ENCODE results near the gene MYO18A. TPM values are rescaled to one million over a fixed set of nuclear protein-coding genes. Genes with fewer than 3 reads are reported as not detected.
"Not testable (repeated sequence)": the region's sequence is repeated elsewhere in the genome, so short reads cannot be mapped to it uniquely, and the experiment has no call there.

MYO18A gene
- total RNA-seq, 4 donors from 2014 or later: 112 to 191 (median 136) TPM

DNA sequence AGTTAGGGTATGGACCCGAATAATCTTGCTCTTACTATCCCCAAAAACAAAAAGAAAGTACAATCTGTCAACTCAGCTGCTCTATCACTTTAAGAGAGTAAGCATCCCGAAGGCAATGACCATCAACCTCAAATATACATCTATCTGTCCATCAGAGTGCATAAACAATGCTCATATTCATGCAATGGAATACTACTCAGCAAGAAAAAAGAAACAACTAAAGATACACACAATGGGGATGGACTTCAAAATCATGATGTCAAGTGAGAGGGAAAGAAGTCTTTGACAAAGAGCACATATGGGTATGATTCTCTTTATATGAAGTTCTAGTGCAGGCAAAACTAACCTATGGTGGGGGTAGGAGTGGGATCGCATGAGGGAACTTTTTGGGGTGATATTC lies 9.5 kb downstream of the MYO18A start:
- 90 to 95% methylated on average over 3 of the region's 3 CpGs for WGBS, 2 donors (ENCODE audit: low coverage in 1 of 2)
- Histone ChIP-seq H3K4me1 (peaks cover under 1 to 12% (median 1%) of the 10 kb centered on the region in 4 donors), H3K27me3 (no peaks in the 10 kb centered on the region), H3K4me3 (no peak overlapping the region), H3K27ac (no peak overlapping the region), H3K36me3 (peaks cover 0 to 5% (median 0%) of the 10 kb centered on the region in 4 donors), H3K9me3 (no peaks in the 10 kb centered on the region)
- in situ Hi-C loops (cut with MboI; ENCODE audit: low pct_ligation_motif_present in 1 of 4, low pct_unique_long_range_greater_than_20kb in 1 of 4, low sequenced_read_pairs in 3 of 4) (no loop called here), intact Hi-C loops (cut with DNase I; ENCODE audit: low total_unique reads) (no loop called here)
- no peak for DNase-seq
- TF ChIP-seq POLR2A (IDR thresholded peaks at IDR 0.05) (no peak), EP300 (IDR thresholded peaks at IDR 0.05; ENCODE audit: low read depth) (no peak), POLR2AphosphoS5 (IDR thresholded peaks at IDR 0.05) (no peak)
- TF ChIP-seq, protein P1, sequence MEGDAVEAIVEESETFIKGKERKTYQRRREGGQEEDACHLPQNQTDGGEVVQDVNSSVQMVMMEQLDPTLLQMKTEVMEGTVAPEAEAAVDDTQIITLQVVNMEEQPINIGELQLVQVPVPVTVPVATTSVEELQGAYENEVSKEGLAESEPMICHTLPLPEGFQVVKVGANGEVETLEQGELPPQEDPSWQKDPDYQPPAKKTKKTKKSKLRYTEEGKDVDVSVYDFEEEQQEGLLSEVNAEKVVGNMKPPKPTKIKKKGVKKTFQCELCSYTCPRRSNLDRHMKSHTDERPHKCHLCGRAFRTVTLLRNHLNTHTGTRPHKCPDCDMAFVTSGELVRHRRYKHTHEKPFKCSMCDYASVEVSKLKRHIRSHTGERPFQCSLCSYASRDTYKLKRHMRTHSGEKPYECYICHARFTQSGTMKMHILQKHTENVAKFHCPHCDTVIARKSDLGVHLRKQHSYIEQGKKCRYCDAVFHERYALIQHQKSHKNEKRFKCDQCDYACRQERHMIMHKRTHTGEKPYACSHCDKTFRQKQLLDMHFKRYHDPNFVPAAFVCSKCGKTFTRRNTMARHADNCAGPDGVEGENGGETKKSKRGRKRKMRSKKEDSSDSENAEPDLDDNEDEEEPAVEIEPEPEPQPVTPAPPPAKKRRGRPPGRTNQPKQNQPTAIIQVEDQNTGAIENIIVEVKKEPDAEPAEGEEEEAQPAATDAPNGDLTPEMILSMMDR (IDR thresholded peaks at IDR 0.05): no peak

DNA sequence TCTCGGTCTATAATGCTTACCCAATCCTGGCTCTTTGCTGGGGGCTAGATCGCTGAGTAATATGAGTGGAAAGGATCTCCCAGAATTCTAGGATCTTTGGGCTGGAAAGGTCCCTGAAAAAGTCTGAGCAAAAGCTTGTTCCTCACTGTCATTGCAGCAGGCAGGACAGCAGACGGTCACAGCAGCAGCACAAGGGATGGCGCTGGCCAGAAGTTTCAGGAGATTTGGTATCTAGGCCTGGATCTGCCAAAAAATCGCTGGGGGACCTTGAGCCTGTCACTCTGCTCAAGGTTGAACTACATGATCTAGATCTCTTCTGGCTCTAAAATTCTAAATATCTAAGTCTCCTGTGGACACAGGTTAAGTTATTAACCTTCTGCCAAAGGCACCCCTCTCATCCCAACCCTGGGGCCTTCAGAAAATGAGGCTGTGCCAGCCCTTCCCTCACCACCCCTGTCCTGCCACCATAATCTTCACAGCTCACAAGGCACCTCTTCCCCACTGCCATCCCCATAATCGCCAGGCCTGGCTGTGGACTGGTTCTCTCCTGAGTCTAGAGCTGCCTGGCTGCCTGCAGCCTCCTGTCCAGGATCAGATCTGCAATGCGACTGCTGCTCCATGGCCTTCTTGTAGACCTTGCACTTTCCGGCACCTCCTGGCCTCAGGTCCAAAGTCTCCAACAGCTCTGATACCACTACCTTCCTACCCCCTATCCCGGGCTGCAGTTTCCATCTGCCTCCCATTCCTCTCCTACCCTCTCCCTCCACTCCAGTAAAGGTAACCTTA lies 10.2 kb downstream of the MYO18A start:
- 86 to 97% methylated on average over 3 to 9 of the region's 9 CpGs for WGBS, 2 donors (ENCODE audit: low coverage in 1 of 2)

DNA sequence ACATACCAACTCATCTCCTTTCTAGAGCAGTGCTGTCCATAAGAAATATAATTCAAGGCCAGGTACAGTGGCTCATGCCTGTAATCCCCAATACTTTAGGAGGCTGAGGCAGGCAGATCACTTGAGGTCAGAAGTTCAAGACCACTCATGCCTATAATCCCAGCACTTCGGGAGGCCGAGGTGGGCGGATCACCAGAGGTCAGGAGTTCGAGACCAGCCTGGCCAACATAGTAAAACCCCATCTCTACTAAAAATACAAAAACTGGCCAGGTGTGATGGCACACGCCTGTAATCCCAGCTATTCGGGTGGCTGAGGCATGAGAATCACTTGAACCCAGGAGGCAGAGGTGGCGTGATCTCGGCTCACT lies 11.5 kb downstream of the MYO18A start:
- H3K4me1 ChIP-seq; H3K9me3 ChIP-seq; H3K27ac ChIP-seq; H3K27me3 ChIP-seq; in situ Hi-C loops (cut with MboI; ENCODE audit: low pct_ligation_motif_present in 1 of 4, low pct_unique_long_range_greater_than_20kb in 1 of 4, low sequenced_read_pairs in 3 of 4); H3K4me3 ChIP-seq; intact Hi-C loops (cut with DNase I; ENCODE audit: low total_unique reads); DNase-seq: not testable (repeated sequence)
- WGBS, 2 donors (ENCODE audit: low coverage in 1 of 2): 96% methylated on average over 8 of the region's 8 CpGs; no CpG with 5 or more reads in 1 of the 2 donors
- peaks cover 0 to 12% (median 0%) of the 10 kb centered on the region in 4 donors for H3K36me3 ChIP-seq

More for the DNA sequence above, 10.2 kb downstream of the MYO18A start:
- intact Hi-C loops (cut with DNase I; ENCODE audit: low total_unique reads): no loop called here
- Histone ChIP-seq H3K4me3 (no peak overlapping the region), H3K27me3 (no peaks in the 10 kb centered on the region), H3K9me3 (no peaks in the 10 kb centered on the region), H3K4me1 (peaks cover 0 to 10% (median 0%) of the 10 kb centered on the region in 4 donors), H3K27ac (no peak overlapping the region), H3K36me3 (peaks cover 0 to 12% (median 0%) of the 10 kb centered on the region in 4 donors)
- no peak for TF ChIP-seq EP300 (IDR thresholded peaks at IDR 0.05; ENCODE audit: low read depth)
- TF ChIP-seq POLR2A (IDR thresholded peaks at IDR 0.05): no peak
- TF ChIP-seq, protein P1 (IDR thresholded peaks at IDR 0.05): no peak
- TF ChIP-seq POLR2AphosphoS5 (IDR thresholded peaks at IDR 0.05): no peak
- in situ Hi-C loops (cut with MboI; ENCODE audit: low pct_ligation_motif_present in 1 of 4, low pct_unique_long_range_greater_than_20kb in 1 of 4, low sequenced_read_pairs in 3 of 4): no loop called here
- DNase-seq: no peak

DNA sequence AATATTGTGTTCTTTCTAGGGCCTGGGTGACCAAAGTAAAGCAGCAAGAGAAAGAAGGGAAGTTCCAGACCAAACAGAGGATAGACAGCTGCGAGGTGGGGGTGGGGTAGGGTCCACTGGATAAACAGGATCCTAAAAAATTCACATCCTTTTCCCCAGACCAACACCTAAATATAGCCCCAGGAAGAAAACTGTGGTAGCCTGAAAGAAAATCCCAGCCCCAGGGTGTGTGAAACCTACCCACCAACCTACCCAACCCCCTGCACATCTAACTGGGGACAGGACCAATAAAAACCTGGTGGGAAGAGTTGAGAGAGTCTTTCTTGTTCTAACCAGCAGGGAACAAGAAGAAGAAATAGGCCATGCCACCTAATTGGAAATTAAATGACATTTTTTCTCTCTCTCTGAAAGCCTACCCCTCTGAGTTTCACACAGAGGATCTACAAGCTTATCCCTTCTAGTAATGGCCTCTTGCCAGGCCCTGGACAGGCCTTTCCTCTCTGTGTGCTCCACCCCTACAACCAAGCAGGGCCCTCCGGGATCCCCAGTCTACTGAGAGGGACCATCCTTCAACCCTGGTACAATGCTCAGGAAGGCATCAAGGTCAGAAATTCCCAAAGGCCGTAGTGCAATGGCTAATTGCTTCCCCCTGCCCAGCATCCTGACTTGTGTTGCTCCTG lies 12.0 kb downstream of the MYO18A start:
- Histone ChIP-seq H3K4me1 (peaks cover 0 to 14% (median 0%) of the 10 kb centered on the region in 4 donors), H3K27ac (no peak overlapping the region), H3K4me3 (no peak overlapping the region), H3K9me3 (no peaks in the 10 kb centered on the region), H3K27me3 (no peaks in the 10 kb centered on the region), H3K36me3 (peaks cover 0 to 12% (median 0%) of the 10 kb centered on the region in 4 donors)
- no peak for DNase-seq
- 60 to 75% methylated on average over 1 to 3 of the region's 3 CpGs for WGBS, 2 donors (ENCODE audit: low coverage in 1 of 2)
- TF ChIP-seq, protein P1 (IDR thresholded peaks at IDR 0.05): no peak
- no peak for TF ChIP-seq EP300 (IDR thresholded peaks at IDR 0.05; ENCODE audit: low read depth)
- TF ChIP-seq POLR2A (IDR thresholded peaks at IDR 0.05): no peak
- TF ChIP-seq POLR2AphosphoS5 (IDR thresholded peaks at IDR 0.05): no peak
- in situ Hi-C loops (cut with MboI; ENCODE audit: low pct_ligation_motif_present in 1 of 4, low pct_unique_long_range_greater_than_20kb in 1 of 4, low sequenced_read_pairs in 3 of 4) (no loop called here), intact Hi-C loops (cut with DNase I; ENCODE audit: low total_unique reads) (no loop called here)
